Astrocyte (in vitro differentiated cells and primary cell): ENCODE data around the gene FUT8.

Source experiments
- EZH2 ChIP-seq: IDR thresholded peaks from 2 replicates; pipeline ENCODE4 v1.6.1; 2012; ENCODE audit warnings: mild to moderate bottlenecking, low read length, inconsistent platforms; ENCODE audit not compliant: insufficient read depth
- TF ChIP-seq, protein P1 (sequence below): IDR thresholded peaks from 2 replicates; pipeline ENCODE4 v1.5.1; 2011; ENCODE audit warnings: low read depth, mild to moderate bottlenecking, inconsistent platforms, low read length, moderate library complexity; ENCODE audit not compliant: insufficient read depth

- TF ChIP-seq, protein P1, sequence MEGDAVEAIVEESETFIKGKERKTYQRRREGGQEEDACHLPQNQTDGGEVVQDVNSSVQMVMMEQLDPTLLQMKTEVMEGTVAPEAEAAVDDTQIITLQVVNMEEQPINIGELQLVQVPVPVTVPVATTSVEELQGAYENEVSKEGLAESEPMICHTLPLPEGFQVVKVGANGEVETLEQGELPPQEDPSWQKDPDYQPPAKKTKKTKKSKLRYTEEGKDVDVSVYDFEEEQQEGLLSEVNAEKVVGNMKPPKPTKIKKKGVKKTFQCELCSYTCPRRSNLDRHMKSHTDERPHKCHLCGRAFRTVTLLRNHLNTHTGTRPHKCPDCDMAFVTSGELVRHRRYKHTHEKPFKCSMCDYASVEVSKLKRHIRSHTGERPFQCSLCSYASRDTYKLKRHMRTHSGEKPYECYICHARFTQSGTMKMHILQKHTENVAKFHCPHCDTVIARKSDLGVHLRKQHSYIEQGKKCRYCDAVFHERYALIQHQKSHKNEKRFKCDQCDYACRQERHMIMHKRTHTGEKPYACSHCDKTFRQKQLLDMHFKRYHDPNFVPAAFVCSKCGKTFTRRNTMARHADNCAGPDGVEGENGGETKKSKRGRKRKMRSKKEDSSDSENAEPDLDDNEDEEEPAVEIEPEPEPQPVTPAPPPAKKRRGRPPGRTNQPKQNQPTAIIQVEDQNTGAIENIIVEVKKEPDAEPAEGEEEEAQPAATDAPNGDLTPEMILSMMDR, result no peak
- no peak for TF ChIP-seq EZH2
These were observed 57.4 kb downstream of the FUT8 start for GRCh38 chr14:65469903-65470302.
